Measurements from ENCODE around the gene ARFRP1.
"Not testable (repeated sequence)": the region's sequence is repeated elsewhere in the genome, so short reads cannot be mapped to it uniquely, and the experiment has no call there.

The ARFRP1 gene

GRCh38 chr20:63655249-63655648, 52.5 kb downstream of the ARFRP1 start:
- DNase-seq (ENCODE audit: low read depth) = no peak

DNA sequence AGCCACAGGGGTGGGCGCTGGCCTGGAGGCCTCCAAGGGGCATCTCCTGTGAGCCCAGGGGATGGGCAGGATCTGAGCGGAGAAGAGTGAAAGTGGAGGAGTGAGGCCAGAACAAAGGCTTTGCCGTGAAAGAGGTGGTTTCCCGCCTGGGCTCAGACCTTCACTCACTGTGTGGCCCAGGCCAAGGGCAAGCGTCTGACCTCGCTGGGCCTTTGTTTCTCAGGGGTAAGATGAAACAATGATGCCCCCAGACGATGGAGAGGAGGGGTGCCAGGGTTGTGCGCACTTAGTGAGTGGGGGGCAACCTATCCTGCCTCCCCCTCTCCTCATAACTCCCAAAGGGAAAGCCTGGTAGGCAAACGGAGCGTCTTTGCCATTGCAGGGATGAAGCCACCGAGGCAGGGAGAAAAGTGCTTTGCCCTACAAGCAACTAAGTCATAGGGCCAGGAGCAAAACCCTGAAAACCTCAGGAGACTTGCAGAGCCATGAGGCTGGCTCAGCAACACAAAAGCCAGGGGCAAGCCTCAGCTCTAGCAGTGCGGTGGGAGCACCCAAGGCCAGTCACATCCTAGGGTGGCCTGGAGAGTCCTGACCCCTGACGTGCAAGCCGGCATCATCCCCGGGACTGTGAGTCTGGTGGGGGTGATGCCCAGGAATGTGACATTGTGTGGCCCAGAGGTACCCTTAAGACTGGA, 53.7 kb downstream of the ARFRP1 start:
- no peak for DNase-seq (ENCODE audit: low read depth)

- DNase-seq (ENCODE audit: low read depth) = peak; percentile 56
These were observed 54.5 kb downstream of the ARFRP1 start, which contains the start of gene STMN3 for GRCh38 chr20:63653041-63653973. TSS of gene STMN3 (minus strand) at chr20:63653424. CDS start at chr20:63653345, 79 bp downstream.

GRCh38 chr20:63652192-63652980, 55.4 kb downstream of the ARFRP1 start:
- no peak for DNase-seq (ENCODE audit: low read depth)

DNA sequence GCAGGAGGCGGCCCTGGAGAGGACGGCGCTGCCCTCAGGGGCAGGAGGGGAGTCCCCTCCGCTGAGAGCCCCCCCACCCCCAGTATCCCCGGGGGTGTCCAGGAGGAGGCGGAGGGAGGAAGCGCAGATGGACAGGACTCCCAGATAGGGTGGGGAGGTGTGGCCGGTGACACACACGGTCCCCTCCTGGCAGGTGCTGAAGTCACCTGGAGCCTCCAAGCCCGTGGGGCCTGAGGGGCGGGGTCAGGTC, 55.9 kb downstream of the ARFRP1 start:
- peak; percentile 41 for DNase-seq (ENCODE audit: low read depth)

- not testable (repeated sequence) for DNase-seq (ENCODE audit: low read depth)
These were observed 57.3 kb downstream of the ARFRP1 start for GRCh38 chr20:63650486-63650885.

- no peak for DNase-seq (ENCODE audit: low read depth)
These were observed 58.7 kb downstream of the ARFRP1 start for GRCh38 chr20:63648895-63649589.
